HG03354 (cell line): ENCODE measurements around the gene CS.
"Not testable (repeated sequence)": the region's sequence is repeated elsewhere in the genome, so short reads cannot be mapped to it uniquely, and the experiment has no call there.

ENCODE experiments used
- ATAC-seq: cut with Tn5 transposase; IDR thresholded peaks from one replicate; pipeline ENCODE4 v1.9.1; 2021; ENCODE audit warnings: mild to moderate bottlenecking; ENCODE audit not compliant: unreplicated experiment, poor library complexity, severe bottlenecking

CS gene

GRCh38 chr12:56286044-56286830 lies 13.9 kb downstream of the CS start:
- ATAC-seq, result no peak

DNA sequence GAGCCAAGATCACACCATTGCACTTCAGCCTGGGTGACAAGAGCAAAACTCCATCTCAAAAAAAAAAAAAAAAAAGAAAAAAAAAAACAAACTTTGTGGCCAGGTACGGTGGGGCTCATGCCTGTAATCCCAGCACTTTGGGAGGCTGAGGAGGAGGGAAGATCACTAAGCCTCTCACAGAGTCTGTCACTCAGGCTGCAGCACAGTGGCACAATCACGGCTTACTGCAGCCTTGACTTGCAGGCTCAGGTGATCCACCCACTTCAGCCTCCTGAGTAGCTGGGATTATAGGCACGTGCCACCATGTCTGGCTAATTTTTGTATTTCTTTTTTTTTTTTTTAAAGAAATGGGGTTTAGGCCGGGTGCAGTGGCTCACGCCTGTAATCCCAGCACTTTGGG lies 15.9 kb downstream of the CS start:
- ATAC-seq, result not testable (repeated sequence)

DNA sequence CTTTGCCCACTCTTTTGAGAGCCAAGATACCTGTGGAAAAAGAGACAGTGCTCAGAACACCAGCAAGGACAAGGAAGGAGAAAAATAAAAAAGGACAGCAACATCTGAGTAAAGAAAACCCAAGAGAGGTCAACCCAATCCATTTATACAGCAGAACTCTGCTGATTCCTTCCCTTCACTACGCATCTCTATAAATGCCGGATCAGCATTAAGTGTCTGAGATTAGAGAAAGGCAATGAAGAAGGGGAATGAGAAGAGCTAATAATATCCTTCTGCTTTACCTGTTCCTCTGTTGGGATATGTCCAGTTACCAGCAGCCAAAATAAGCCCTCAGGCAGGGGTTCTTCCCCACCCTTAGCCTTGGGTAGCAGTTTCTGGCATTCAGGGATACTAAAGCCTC lies 17.6 kb downstream of the CS start:
- no peak for ATAC-seq

DNA sequence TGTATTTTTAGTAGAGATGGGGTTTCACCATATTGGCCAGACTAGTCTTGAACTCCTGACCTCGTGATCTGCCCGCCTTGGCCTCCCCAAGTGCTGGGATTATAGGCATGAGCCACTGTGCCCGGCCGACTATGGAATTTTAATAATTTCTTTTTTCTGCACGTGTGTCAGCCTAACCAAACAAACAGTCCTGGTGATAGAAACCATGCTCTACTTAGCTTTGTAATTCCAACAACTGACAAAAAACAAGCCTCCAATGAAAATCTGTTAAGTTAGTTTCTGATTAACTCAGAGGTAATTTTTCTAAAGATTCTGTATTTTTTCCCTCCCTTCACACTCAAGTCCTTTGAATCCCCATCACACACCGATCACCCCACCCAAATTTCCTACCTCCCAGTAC lies 18.1 kb downstream of the CS start:
- no peak for ATAC-seq

GRCh38 chr12:56280849-56281248 lies 19.3 kb downstream of the CS start:
- ATAC-seq, result no peak

- no peak for ATAC-seq
Observed at GRCh38 chr12:56278905-56279304, 21.2 kb downstream of the CS start.

- no peak for ATAC-seq
Observed at GRCh38 chr12:56274299-56274698, 25.8 kb downstream of the CS start.

GRCh38 chr12:56272468-56272867 lies 27.7 kb downstream of the CS start:
- ATAC-seq, result not testable (repeated sequence)

DNA sequence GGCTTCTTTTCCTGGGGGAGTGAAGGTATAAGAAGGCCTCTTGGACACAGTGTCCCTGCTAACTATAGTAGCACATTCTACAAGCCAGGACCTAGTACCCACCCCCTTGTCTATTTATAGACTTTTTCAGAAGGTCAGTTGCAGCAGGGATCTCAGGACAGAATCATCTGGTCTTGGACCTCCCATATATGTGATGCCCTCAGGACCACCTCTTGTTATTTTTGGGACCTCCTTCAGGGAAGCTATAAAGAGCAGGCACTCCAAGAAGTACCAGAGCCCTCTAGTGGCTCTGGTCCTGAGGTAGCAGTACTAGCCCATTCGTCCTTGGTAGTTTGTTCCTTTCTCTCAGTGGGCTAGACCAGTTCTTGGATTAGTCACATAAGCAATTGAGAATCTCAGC lies 29.1 kb downstream of the CS start:
- ATAC-seq, result no peak

DNA sequence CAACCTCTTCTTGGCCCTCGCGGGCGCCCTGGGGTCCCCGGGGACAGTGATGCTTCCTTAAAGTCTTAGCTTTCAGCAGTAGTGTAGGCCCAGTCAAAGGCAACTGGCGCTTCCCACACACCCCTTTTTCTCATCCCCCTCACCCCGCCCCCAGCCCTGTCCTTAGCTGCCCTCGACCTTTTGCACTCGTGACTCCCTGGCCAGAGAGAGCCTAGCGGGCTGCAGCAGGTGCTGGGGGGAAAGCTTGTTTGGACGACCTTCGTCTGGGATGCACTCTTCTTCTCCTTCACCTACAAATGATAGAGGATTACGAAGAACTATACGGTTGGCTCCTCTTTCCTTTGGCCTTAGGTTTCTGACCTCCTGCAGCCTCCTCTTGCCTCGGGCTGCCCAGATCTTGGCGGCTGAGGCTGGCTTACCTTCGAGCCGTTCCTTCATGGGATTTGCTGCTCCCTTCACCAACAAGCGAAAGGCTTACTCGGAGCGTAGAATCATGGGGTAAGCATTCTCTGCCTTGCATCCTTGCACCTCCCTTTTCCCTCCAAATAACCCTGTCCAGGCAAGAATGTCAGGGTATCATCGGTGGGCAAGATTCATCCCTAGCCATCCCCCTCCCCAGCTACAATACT lies 32.6 kb downstream of the CS start:
- peak; percentile 1 for ATAC-seq

DNA sequence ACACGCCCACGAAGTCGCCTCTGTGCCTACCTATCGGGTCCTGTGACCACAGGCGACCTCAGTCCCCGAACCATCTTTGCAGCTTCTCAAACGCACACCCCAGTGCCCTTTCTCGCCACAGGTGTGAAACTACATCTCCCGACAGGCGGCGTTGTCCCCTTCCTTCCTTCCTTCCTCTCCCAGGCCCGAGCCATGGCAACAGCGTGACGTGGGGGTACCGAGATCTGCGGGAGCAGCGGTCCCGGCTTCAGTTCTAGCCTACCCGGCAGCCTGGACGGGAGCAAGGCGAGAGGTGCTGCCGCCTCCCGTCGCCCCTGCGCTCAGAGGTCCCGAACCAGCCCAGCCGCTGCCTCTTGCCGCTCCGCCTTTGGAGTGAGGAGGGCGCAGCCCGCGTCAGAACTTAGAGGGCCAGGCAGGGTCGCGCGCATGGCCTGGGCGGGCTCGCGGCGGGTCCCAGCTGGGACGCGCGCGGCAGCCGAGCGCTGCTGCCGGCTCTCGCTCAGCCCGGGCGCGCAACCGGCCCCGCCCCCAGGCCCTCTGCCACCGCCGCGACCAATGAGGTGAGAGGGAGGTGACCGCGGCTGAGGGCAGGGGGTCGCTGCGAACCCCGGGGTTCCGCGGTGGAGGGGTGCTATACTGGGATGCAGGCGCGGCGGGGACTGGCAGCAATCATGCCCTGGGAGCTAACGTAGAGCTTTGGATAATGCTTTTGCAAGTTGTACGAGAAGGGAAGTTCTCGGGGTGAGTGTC lies 33.3 kb downstream of the CS start, which contains the start of gene COQ10A:
COQ10A (plus strand) TSS at position 250 of the 750 bp plus-strand sequence; CDS start at position 427, 177 bp downstream.
- ATAC-seq, result peak; percentile 93

GRCh38 chr12:56266068-56266692 lies 34.0 kb downstream of the CS start:
- ATAC-seq, result not testable (repeated sequence)

GRCh38 chr12:56262955-56263354 lies 37.2 kb downstream of the CS start:
- not testable (repeated sequence) for ATAC-seq

GRCh38 chr12:56261503-56262232 lies 38.5 kb downstream of the CS start:
- no peak for ATAC-seq

DNA sequence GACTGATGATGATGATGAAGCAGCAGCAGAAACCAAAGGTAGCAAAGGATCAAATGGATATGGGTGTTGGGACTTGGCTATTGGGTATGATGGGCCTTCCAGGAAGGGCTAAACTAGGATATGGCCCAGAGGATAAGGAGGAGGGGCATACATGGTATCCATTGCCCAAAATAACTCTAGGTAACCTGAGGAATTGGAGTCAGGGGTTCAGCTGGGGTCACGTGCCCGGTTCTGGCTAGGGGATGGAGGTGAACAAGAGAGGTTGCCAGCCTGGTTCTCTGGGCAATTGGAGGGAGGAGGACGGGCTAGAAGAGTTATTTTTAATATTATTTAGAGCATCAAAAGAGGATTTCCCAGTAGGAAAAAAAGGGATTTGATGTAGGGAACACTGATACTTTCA lies 39.2 kb downstream of the CS start:
- no peak for ATAC-seq

GRCh38 chr12:56260380-56260779 lies 39.8 kb downstream of the CS start:
- no peak for ATAC-seq

GRCh38 chr12:56258820-56259183 lies 41.3 kb downstream of the CS start:
- ATAC-seq, result no peak

GRCh38 chr12:56258068-56258819 lies 41.9 kb downstream of the CS start, which contains the start of gene ANKRD52:
Gene ANKRD52, minus strand, starts transcription at chr12:56258384. Its CDS starts 115 bp downstream, at chr12:56258269.
- ATAC-seq, result peak; percentile 95
